Measurements from ENCODE around the gene HID1.
"Not testable (repeated sequence)": the region's sequence is repeated elsewhere in the genome, so short reads cannot be mapped to it uniquely, and the experiment has no call there.

The HID1 gene

GRCh38 chr17:75012096-75012345 is 39.5 kb upstream of the HID1 start:
- DNase-seq (ENCODE audit: insufficient read length, low spot score), result peak; percentile 9
- TF ChIP-seq CTCF (IDR thresholded peaks at IDR 0.05; ENCODE audit: insufficient read depth, missing control alignments), result no peak
- FAIRE-seq, result no peak

- DNase-seq (ENCODE audit: insufficient read length, low spot score) (peak; percentile 11), FAIRE-seq (no peak)
- no peak for TF ChIP-seq CTCF (IDR thresholded peaks at IDR 0.05; ENCODE audit: insufficient read depth, missing control alignments)
These were observed 39.0 kb upstream of the HID1 start for GRCh38 chr17:75011401-75012095.

GRCh38 chr17:75010683-75011400 is 38.3 kb upstream of the HID1 start:
- peak; percentile 46 for DNase-seq (ENCODE audit: insufficient read length, low spot score)
- no peak for FAIRE-seq
- peak; percentile 51 for TF ChIP-seq CTCF (IDR thresholded peaks at IDR 0.05; ENCODE audit: insufficient read depth, missing control alignments)

- FAIRE-seq (no peak), DNase-seq (ENCODE audit: insufficient read length, low spot score) (peak; percentile 2)
- TF ChIP-seq CTCF (IDR thresholded peaks at IDR 0.05; ENCODE audit: insufficient read depth, missing control alignments), result no peak
These were observed 36.7 kb upstream of the HID1 start for GRCh38 chr17:75009139-75009724.

GRCh38 chr17:75008373-75008772 is 35.8 kb upstream of the HID1 start:
- DNase-seq (ENCODE audit: insufficient read length, low spot score), result no peak
- TF ChIP-seq CTCF (IDR thresholded peaks at IDR 0.05; ENCODE audit: insufficient read depth, missing control alignments), result no peak
- FAIRE-seq, result no peak

- DNase-seq (ENCODE audit: insufficient read length, low spot score) (no peak), FAIRE-seq (no peak)
- TF ChIP-seq CTCF (IDR thresholded peaks at IDR 0.05; ENCODE audit: insufficient read depth, missing control alignments), result no peak
These were observed 34.1 kb upstream of the HID1 start for GRCh38 chr17:75006653-75007052.

GRCh38 chr17:75006084-75006483 is 33.5 kb upstream of the HID1 start:
- not testable (repeated sequence) for FAIRE-seq; DNase-seq (ENCODE audit: insufficient read length, low spot score)

Data from D721Med (cell line).